Measurements from ENCODE around the gene HES5. TPM values are rescaled to one million over a fixed set of nuclear protein-coding genes. Genes with fewer than 3 reads are reported as not detected.

The HES5 gene
- total and polyA plus RNA-seq, 2 donors (not counting 3 experiments of a cell fraction or from before 2014, with no cell fraction given) = 0.07 TPM; not detected in 1

GRCh38 chr1:2534315-2534686 is 4.2 kb upstream of the HES5 start:
- dilution Hi-C loops (cut with MboI; ENCODE audit: extremely low pct_ligation_motif_present, low sequenced_read_pairs) = no loop called here
- TF ChIP-seq MYC (IDR thresholded peaks at IDR 0.05; ENCODE audit: low read depth, low read length) (no peak), JUN (IDR thresholded peaks at IDR 0.05; ENCODE audit: borderline replicate concordance, insufficient read depth, insufficient read length, low read depth) (no peak), EZH2 (IDR thresholded peaks at IDR 0.05; ENCODE audit: borderline replicate concordance, low read depth, low read length, severe bottlenecking) (no peak), POLR2A (IDR thresholded peaks at IDR 0.05; ENCODE audit: low read depth, low read length) (no peak), FOS (IDR thresholded peaks at IDR 0.05; ENCODE audit: borderline replicate concordance, insufficient read depth, low read length) (no peak), MAX (IDR thresholded peaks at IDR 0.05; ENCODE audit: insufficient read depth, insufficient read length) (no peak), POLR2AphosphoS5 (IDR thresholded peaks at IDR 0.05; ENCODE audit: insufficient read depth, low read depth, low read length) (no peak)
- Histone ChIP-seq H2AFZ (ENCODE audit: low read depth, low read length) (no peak overlapping the region), H3K79me2 (ENCODE audit: control insufficient read depth, insufficient read depth, low read length) (no peaks in the 10 kb centered on the region), H3K9ac (replicated peaks; ENCODE audit: extremely low read depth, insufficient read depth, low read length) (no peak overlapping the region), H3K36me3 (ENCODE audit: control insufficient read depth in 2 of 2, extremely low read depth in 1 of 2, insufficient read depth in 2 of 2, low read length in 2 of 2) (no peaks in the 10 kb centered on the region), H4K20me1 (replicated peaks; ENCODE audit: control insufficient read depth, extremely low read depth, insufficient read depth, low read length) (no peaks in the 10 kb centered on the region), H3K4me3 (replicated peaks in 1 of 3; ENCODE audit: insufficient read depth in 1 of 3, low read depth in 1 of 3, low read length in 3 of 3) (no peak overlapping the region), H3K27me3 (ENCODE audit: control insufficient read depth in 2 of 2, insufficient read depth in 2 of 2, low read length in 2 of 2) (peaks cover 12 to 16% of the 10 kb centered on the region in 2 experiments), H3K9me3 (replicated peaks; ENCODE audit: control insufficient read depth, insufficient read depth, low read length) (no peaks in the 10 kb centered on the region), H3K27ac (ENCODE audit: insufficient read depth, low read depth, low read length) (no peak overlapping the region), H3K9me1 (replicated peaks; ENCODE audit: control insufficient read depth, extremely low read depth, insufficient read depth, low read length) (no peaks in the 10 kb centered on the region), H3K4me2 (ENCODE audit: insufficient read depth, low read length) (no peak overlapping the region), H3K4me1 (ENCODE audit: control insufficient read depth, extremely low read depth, insufficient read depth, low read length) (no peaks in the 10 kb centered on the region)
- ChIA-PET CTCF (interaction anchor here (1.5 kb wide), 1 partner anchor 8 kb away, joined by 5 read pairs; no protein-coding TSS in a partner anchor), POLR2A (no interaction called here)
- no TSS peak for BruUV-seq (replicated peaks)
- DNase-seq (ENCODE audit: low read depth, low spot score) (no peak), FAIRE-seq (no peak)
- intact Hi-C loops (cut with micrococcal nuclease) = no loop called here

- H2AFZ ChIP-seq (ENCODE audit: low read depth, low read length) = no peak overlapping the region
- BruUV-seq (replicated peaks) = no TSS peak
- no peak overlapping the region for H3K4me2 ChIP-seq (ENCODE audit: insufficient read depth, low read length)
- H3K4me1 ChIP-seq (ENCODE audit: control insufficient read depth, extremely low read depth, insufficient read depth, low read length) = no peaks in the 10 kb centered on the region
- TF ChIP-seq MAX (IDR thresholded peaks at IDR 0.05; ENCODE audit: insufficient read depth, insufficient read length) (no peak), FOS (IDR thresholded peaks at IDR 0.05; ENCODE audit: borderline replicate concordance, insufficient read depth, low read length) (no peak), JUN (IDR thresholded peaks at IDR 0.05; ENCODE audit: borderline replicate concordance, insufficient read depth, insufficient read length, low read depth) (no peak), EZH2 (IDR thresholded peaks at IDR 0.05; ENCODE audit: borderline replicate concordance, low read depth, low read length, severe bottlenecking) (no peak), POLR2AphosphoS5 (IDR thresholded peaks at IDR 0.05; ENCODE audit: insufficient read depth, low read depth, low read length) (no peak), MYC (IDR thresholded peaks at IDR 0.05; ENCODE audit: low read depth, low read length) (no peak), CTCF (IDR thresholded peaks at IDR 0.05; ENCODE audit: extremely low read depth in 1 of 2, insufficient read depth in 1 of 2, low read depth in 1 of 2, low read length in 2 of 2) (no peak), GATA2 (IDR thresholded peaks at IDR 0.05; ENCODE audit: insufficient read depth, insufficient read length, low read depth, low read length) (no peak), POLR2A (IDR thresholded peaks at IDR 0.05; ENCODE audit: low read depth, low read length) (no peak)
- no peaks in the 10 kb centered on the region for H3K9me1 ChIP-seq (replicated peaks; ENCODE audit: control insufficient read depth, extremely low read depth, insufficient read depth, low read length)
- dilution Hi-C loops (cut with MboI; ENCODE audit: extremely low pct_ligation_motif_present, low sequenced_read_pairs) = no loop called here
- no peak overlapping the region for H3K27ac ChIP-seq (ENCODE audit: insufficient read depth, low read depth, low read length)
- intact Hi-C loops (cut with micrococcal nuclease) = no loop called here
- ChIA-PET POLR2A (no interaction called here), CTCF (interaction anchor here (0.9 to 1.5 kb wide), 3 partner anchors 9 to 119 kb away, joined by 3 to 5 read pairs (median 3); no protein-coding TSS in a partner anchor)
- FAIRE-seq (no peak), DNase-seq (ENCODE audit: low read depth, low spot score) (no peak)
- no peaks in the 10 kb centered on the region for H3K9me3 ChIP-seq (replicated peaks; ENCODE audit: control insufficient read depth, insufficient read depth, low read length)
- H3K36me3 ChIP-seq (ENCODE audit: control insufficient read depth in 2 of 2, extremely low read depth in 1 of 2, insufficient read depth in 2 of 2, low read length in 2 of 2) = no peaks in the 10 kb centered on the region
- H3K79me2 ChIP-seq (ENCODE audit: control insufficient read depth, insufficient read depth, low read length) = no peaks in the 10 kb centered on the region
- no peaks in the 10 kb centered on the region for H4K20me1 ChIP-seq (replicated peaks; ENCODE audit: control insufficient read depth, extremely low read depth, insufficient read depth, low read length)
- H3K4me3 ChIP-seq (replicated peaks in 1 of 3; ENCODE audit: insufficient read depth in 1 of 3, low read depth in 1 of 3, low read length in 3 of 3) = no peak overlapping the region
- H3K27me3 ChIP-seq (ENCODE audit: control insufficient read depth in 2 of 2, insufficient read depth in 2 of 2, low read length in 2 of 2) = peaks cover 16 to 17% of the 10 kb centered on the region in 2 experiments
- H3K9ac ChIP-seq (replicated peaks; ENCODE audit: extremely low read depth, insufficient read depth, low read length) = no peak overlapping the region
These were observed 3.3 kb upstream of the HES5 start for GRCh38 chr1:2533365-2533764.

Measured in endothelial cell of umbilical vein (primary cell).